GM18867 (cell line): ENCODE data around the gene COBLL1.
"Not testable (repeated sequence)": the region's sequence is repeated elsewhere in the genome, so short reads cannot be mapped to it uniquely, and the experiment has no call there.

Experiments
- ATAC-seq: cut with Tn5 transposase; IDR thresholded peaks from one replicate; pipeline ENCODE4 v1.9.1; 2021; ENCODE audit warnings: mild to moderate bottlenecking, moderate library complexity; ENCODE audit not compliant: unreplicated experiment

Gene COBLL1

DNA sequence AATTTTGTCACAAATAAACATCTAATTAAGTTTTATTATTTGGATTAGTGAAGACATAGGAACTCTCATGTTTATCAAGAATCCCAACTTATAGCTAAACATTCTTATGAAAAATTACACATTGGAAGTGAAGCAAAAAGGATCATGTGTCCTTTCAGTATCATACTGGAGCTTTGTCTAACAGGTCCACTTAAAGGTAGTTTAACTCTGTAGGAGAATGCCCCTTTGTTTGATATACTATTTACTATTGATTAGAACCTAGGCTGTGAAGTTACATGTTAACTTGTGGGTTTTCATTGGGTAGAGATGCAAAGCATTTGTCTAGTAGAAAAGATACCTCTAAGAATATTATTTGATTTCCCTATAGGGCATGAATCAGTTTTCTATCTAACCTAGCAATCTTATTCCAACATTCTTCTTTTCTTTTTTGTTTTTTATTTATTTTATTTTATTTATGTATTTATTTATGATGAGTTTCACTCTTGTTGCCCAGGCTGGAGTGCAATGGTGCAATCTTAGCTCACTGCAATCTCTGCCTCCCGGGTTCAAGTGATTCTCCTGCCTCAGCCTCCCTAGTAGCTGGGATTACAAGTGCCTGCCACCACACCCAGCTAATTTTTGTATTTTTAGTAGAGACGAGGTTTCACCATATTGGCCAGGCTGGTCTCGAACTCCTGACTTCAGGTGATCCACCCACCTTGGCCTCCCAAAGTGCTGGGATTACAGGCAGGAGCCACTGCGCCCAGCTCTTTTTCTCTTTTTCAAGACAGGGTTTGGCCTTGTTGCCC, 18.5 kb upstream of the COBLL1 start:
- ATAC-seq, result not testable (repeated sequence)

DNA sequence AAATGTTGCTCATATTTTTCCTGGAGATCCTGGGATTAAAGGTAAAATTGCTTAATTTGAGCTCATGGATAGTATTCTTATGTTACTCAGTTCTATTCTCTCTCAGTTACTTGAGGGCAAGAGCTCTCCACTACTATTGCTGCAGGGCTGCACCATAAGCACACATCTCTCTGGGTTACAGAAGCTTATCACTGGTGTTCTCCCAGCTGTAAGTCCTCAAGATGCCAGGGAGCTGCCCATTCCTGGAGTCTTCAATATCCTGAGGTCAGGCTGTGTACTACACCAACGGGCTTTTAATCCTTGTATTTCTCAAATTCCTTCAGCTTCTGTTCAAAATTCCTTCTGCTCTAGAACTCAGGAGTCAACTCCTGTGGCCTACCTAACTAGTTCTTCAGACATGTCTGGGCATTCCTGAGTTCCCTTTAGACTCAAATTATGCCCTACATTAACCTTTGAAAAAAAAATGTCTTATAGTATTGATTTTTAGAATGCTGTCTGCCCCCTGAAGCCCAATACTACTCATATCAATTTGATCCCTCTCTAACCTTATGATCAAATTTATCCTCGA, 17.7 kb upstream of the COBLL1 start:
- no peak for ATAC-seq

DNA sequence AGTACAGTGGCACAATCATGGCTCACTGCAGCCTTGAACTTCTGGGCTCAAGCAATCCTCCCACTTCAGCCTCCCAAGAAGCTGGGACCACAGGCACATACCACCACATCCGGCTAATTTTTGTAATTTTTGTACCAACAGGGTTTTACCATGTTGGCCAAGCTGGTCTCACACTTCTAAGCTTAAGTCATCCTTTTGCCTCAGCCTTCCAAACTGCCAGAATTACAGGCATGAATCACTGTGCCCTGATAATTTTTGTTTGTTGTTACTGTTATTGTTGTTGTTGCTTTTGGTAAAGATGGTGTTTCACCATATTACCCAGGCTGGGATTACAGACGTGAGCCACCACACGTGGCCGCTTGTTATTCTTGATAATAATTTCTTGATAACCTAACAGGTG, 10.5 kb upstream of the COBLL1 start:
- no peak for ATAC-seq

DNA sequence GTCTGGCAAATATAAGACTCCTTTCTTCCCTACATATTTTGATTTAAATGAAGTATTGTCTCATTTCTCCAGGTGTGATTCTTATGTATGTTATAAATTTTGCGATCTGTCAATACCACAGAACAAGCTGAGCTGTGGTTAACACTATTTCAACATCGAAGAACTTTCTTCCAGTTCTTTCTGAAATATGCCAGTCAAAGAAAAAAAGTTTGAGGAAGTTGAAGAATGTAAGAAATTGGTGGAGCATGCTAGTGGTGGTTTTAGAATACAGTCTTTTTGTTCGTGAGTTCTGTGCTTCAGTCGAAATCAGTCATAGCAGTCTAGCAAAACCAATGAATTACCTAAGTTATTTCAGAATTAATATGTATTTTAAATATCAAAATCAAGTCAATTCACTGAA, 8.6 kb upstream of the COBLL1 start:
- ATAC-seq, result no peak

DNA sequence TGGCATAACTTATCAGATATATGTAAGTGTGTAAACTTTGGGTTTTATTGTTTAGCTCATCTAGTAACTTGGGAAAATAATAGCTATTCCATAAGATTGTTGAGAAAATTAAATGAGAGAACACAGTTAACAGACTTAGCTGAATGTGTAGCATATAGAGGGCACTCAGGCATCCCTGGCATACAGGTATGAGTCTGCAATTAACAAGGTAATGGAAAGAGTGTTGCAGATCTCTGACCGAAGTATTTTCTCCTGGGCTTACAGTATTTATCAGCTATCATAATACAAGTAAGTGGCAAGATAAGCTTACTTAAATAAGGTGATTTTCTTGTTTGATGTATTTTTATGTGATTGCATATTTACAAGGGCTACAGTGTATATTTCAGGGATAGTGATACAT, 7.9 kb upstream of the COBLL1 start:
- ATAC-seq, result no peak

DNA sequence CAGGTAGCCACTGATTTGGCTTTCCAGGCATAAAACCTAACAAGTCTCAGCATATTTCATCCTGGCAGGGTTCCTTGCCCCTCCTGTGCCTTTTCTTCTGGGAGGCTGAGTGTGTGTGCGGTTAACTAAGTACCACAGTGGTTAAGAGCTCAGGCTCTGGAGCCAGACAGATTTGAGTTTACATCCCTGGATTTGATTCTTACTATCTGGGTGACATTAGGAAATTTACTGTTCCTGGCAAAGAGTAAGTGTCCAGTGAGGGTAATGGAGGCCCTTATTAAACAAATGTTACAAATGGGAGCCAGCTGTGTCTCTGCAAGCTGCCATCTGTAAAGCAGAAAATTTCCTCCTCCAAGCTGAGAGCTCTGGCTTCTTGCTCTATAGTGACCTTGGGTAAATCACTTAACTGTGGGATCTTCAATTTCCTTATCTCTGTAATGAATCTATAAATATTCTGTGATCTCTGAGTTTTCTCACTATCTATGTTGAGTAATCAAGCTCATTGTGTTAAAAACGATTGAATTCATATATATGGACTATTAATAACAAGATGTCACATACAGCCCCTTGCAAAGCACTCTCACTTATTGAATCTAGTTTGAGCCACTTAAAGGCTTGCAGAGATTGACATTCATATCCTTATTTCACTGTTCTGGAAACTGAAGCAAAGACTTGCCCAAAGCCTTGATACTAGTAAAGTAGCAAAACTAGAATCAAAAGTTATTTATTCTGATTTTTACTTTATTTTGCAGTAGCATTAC, 6.5 kb upstream of the COBLL1 start:
- ATAC-seq, result no peak

DNA sequence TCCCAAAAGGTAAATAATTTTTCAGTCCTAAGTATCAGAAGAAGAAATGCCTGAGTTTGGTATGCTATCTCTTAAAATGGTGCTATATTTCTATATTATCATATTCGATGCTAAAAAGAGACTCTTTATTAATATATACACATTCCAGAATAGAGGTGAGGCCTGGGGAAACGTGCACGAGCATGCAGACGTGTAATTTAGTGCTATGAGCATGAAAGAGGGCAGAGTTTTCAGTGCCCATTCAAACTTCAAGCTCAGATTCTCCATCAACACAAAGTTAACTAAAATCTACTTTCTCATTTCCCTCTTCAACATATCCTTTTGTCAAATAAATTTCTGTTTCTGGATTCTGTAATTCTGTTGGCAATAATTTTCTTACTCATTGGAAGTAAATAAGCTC, 5.7 kb upstream of the COBLL1 start:
- ATAC-seq, result no peak

DNA sequence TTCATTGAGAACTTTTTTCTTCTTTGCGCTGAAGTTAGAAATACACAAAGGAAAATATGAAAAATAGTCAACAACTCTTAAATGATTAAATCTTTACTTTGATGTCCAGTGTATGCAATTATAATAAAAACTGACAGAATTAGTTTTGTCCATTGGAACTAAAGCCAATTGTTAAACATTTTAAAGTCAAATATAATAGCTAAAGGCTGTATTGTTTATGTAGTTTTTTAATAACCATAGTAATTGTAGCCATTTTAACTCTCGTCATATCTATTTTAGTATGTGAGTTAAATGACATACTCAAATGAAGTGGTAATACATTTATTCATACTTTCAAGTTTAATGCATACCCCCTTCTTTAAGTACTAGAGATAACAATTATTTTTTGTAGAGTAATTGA, 4.7 kb upstream of the COBLL1 start:
- no peak for ATAC-seq

DNA sequence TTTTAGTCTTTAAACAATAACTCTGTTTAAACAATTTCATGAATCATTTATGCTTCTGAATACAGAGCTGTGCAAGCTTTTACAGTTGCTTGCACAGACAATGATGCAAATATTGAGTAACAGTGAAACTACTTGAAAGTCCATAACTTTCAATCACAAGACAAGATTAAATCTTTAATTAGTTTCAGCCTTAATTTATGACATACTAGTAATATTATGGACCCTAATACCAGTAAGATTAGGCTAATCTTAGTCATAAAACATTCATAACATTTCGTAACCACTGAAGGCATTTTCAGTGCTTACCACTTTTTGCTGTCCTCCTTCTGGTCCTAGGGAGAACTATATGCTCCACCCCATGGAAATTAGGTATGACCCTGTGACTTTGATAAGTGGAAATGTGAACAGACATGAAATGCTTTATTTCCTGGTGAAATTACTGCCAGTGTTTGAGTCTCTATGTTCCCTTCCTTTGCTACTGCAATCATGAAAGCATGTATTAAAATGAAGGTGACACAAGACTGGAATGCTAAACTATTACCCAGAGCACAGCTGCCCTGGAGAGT, 1.8 kb upstream of the COBLL1 start:
- no peak for ATAC-seq

DNA sequence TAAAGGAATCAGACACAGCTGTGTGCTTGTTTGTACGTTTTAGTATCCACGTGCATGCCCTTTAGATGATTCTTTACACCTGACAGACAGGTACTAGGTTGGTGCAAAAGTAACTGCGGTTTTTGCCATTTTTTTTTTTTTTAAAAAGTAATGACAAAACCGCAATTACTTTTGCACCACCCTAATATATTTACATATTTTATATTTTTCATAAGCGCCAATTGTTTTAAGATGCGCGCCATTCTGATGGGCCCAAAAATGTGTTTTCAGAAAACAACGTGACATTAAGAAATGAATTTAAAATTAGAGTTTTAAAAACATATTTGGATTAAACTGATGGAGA, 972 bp upstream of the COBLL1 start:
- no peak for ATAC-seq

DNA sequence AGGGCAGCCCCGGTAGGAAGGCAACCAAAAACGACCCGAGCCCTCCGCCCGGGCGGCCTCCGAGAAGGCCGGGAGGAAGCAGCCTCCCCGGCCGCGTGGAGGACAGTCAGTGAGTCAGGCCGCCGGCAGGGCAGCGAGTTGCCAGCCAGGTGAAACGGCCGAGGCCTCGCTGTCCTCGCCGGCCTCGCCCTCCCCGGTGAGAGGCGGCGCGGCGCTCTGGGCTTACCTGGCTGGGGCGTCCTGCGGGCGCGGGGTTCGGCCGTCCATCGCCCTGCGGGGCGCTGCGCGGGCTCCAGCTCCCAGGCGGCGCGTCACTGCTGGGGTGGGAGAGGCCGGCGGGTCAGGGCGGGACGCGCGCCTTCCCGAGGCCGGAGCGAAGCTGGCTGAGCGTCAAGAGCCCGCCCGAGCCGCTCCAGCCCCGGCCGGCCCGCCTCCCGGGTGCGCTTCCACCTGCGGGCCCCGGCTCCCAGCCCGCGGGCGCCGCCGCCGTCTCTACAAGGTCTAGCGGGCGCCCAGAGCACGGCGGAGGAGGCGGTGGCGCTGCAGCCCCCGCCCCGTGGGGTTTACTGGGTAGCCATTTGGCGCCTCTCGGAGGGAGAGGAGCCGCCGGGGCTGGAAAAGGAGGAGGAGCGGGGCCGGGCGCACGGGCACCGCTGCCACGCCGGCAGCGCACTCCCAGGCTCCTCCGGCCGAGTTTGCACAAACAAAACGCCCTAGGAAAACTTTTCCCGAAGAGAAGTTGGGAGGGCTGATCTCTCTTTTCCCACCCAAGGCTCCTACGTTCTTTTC, 499 bp downstream of the COBLL1 start:
- peak; percentile 55 for ATAC-seq

DNA sequence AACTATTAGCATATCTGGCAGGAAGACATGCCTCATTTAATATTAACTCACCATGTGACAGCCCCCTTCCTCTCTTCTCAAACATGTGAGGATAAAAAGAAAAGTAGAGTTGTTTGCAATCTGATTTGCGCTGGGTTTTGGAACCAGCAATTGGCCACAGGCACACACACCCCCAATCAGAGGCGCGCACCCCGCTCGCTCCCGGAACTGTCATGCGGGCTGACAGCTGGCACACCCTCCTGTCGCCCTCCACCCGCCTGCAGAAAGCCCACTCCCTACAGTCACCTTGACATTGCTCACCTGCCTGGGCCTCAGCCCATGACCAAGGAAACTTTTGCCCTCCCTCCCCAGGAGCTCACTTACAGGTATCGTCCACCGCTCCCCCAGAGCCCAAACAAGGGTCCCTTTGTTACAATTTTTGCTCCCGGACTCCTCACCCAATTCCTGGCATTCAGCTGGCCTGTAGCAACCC, 1.1 kb downstream of the COBLL1 start:
- ATAC-seq, result no peak

DNA sequence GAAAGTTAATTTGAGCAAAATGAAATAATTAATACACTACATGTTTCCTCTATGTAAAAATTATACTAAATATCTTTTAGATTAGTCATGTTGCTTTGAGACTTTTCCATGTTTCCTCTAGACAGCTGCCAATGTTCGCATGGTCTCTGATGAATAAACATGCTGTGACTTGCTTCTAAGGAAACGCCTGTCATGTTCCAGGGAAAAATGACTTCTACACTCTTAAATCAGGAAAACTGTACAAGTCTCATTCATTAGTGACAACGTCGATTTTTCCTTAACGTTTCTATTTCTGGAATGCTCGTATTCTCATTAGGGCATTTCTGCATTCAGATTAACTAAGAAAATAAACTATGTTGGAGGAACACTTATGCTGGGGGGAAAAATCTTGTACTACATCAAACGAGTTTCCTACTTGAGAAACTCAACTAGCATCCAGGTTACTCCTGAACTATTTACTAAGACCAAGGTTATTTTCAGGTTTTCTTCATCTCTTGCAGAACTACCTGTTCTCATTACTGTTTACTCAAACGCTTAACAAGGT, 1.6 kb downstream of the COBLL1 start:
- ATAC-seq, result no peak

DNA sequence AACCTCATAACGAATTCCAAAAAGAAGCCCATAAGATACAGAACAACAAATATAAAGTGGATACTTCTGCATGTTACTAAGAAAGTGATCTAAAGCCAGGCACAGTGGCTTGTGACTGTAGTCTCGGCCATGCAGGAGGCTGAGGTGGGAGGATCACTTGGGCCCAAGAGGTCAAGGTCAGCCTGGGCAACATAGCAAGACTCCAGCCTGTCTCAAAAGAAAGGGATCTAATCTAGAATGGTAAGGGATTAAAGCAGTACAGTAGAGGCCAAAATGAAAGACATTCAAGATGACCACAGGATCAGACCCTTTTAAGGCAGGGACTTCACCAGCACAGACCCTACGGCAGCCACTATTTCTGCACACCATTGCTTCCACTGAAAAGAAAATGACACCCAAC, 3.8 kb downstream of the COBLL1 start:
- no peak for ATAC-seq

DNA sequence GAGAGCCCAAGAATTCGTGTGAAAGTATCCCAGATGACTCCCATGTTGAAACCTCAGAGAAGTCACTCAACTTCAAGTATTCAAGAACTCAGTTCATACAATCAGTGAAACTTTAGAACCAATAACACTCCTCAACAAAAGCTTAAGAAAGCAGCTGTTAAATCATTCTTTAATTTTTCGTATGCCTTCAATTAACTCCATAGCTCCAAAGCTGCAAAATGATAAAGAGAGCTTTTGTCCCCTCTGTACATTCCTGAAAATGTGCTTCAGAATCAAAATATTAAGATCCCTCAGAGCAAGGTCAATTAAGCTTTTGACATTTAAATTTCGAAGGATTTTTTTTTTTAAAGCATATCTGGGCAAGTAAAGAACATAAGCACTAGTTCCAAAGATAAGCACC, 4.7 kb downstream of the COBLL1 start:
- ATAC-seq, result no peak

DNA sequence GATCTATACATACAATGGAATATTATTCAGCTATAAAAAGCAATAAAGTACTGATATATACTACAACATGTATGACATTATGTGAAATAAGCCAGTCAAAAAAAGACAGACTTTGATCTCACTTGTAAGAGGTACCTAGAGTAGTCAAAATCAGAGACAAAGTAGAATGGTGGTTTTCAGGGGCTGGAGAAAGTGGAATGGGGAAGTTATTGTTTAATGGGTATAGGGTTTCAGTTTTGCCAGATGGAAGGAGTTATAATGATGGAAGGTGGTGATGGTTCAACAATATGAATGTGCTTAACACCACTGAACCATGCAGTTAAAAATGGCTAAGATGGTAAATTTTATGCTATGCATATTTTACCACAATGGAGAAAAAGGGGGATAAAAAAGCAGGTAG, 6.3 kb downstream of the COBLL1 start:
- ATAC-seq, result no peak

DNA sequence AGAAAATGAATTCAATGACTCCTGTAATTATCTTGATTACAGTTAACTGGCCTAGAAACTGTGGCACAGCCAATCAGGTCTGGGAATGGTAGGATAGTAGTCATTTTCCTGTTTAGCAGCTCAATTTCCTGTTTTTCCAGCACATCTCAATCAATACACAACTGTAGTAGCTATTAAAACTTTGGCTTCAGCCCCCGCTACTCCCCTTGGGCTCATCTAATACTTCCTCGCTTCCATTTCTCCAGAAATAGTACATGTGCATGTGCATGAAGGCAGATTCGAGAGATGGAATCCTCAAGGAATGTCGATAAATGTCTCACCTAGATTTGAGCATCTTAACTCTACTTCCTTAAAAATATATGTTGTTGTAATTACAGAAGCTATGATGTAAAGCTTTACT, 9.7 kb downstream of the COBLL1 start:
- no peak for ATAC-seq

DNA sequence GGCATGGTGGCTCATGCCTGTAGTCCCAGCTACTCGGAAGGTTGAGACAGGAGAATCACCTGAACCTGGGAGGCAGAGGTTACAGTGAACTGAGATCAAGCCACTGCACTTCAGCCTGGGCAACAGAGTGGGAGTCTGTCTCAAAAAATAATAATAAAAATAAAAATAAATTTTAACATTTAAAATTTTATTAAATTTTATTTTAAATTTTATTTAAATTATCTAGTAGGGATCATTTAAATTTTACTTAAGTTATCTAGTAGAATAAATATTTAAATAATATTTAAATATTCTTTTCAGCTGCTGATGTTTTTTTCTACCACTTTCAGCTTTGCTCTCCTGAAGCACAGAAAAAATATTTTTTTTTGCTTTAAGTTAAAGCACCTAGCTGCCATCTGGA, 10.4 kb downstream of the COBLL1 start:
- no peak for ATAC-seq

DNA sequence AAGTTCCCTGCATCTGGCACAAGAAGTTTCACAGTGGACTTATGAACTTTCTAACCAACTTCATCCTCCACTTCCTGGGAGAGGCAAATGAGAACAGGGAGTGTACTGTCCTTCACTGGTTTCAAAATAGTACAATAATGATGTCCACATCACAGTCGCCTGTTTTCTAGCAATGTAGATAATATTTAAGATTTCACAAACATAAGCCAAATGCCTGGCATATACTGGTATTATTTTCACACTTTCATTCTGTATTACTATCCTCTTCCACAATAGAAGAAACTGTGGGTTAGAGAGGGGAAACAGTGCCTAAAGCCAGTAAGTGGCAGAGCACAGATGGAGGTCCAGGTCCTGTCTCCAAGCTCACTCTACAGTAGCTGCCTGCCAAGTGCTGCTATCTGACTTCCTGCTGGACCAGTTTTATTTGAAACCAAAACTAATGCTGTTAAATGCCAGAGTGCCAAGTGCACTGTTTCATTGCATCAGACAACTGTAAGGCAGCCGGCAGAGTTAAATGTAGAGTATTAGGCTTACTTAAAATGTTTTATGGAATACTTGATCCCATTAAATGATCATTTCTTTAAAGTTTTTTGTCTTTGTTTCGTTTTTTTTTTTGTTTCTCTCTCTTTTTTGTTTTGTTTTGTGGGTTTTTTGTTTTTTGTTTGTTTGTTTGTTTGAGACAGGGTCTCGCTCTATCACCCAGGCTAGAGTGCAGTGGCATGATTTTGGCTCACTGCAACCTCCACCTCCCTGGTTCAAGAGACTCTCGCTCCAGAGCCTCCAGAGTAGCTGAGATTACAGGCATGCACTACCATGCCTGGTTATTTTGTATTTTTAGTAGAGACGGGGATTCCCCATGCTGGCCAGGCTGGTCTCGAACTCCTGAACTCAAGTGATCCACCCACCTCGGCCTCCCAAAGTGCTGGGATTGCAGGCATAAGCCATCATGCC, 15.1 kb downstream of the COBLL1 start:
- no peak for ATAC-seq

DNA sequence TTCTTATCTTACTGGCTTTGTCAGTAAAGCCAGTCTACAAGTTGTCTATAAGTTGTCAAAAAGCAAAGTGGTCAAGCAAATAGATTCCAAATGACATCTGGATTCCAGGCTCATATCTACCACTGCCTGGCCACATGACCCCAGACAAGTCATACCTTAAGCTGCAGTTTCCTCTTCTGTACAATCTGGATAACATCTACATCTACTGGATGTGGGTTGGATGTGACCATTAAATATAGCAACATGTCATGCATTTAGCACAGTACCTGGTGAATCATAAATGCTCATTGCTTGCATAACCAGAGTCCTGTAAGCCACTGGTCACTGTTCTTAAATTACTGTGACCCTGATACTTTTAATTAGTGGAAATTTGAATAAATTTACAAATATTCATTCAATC, 16.8 kb downstream of the COBLL1 start:
- no peak for ATAC-seq
